OCI-LY3 (cell line): ENCODE measurements around the gene NKX2-4.

Experiments used
- EZH2phosphoT487 ChIP-seq: fragments of 200-600 bp; shearing (Covaris generic); IDR thresholded peaks from 2 replicates; pipeline ENCODE4 v1.6.1; 2018; ENCODE audit warnings: antibody characterized with exemption, mixed run types, low read depth
- TF ChIP-seq, protein P1 (sequence below): fragments of 200-600, 300-600 bp; sonication (generic); IDR thresholded peaks from 2 replicates; pipeline ENCODE4 v1.5.1; 2014; ENCODE audit warnings: antibody characterized with exemption, low read length, low read depth

- TF ChIP-seq, protein P1, sequence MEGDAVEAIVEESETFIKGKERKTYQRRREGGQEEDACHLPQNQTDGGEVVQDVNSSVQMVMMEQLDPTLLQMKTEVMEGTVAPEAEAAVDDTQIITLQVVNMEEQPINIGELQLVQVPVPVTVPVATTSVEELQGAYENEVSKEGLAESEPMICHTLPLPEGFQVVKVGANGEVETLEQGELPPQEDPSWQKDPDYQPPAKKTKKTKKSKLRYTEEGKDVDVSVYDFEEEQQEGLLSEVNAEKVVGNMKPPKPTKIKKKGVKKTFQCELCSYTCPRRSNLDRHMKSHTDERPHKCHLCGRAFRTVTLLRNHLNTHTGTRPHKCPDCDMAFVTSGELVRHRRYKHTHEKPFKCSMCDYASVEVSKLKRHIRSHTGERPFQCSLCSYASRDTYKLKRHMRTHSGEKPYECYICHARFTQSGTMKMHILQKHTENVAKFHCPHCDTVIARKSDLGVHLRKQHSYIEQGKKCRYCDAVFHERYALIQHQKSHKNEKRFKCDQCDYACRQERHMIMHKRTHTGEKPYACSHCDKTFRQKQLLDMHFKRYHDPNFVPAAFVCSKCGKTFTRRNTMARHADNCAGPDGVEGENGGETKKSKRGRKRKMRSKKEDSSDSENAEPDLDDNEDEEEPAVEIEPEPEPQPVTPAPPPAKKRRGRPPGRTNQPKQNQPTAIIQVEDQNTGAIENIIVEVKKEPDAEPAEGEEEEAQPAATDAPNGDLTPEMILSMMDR: no peak
- TF ChIP-seq EZH2phosphoT487: no peak
Observed at GRCh38 chr20:21360705-21361104, 36.6 kb downstream of the NKX2-4 start.
